ENCODE results near the gene ALG6.
"Not testable (repeated sequence)": the region's sequence is repeated elsewhere in the genome, so short reads cannot be mapped to it uniquely, and the experiment has no call there.

ALG6 gene

DNA sequence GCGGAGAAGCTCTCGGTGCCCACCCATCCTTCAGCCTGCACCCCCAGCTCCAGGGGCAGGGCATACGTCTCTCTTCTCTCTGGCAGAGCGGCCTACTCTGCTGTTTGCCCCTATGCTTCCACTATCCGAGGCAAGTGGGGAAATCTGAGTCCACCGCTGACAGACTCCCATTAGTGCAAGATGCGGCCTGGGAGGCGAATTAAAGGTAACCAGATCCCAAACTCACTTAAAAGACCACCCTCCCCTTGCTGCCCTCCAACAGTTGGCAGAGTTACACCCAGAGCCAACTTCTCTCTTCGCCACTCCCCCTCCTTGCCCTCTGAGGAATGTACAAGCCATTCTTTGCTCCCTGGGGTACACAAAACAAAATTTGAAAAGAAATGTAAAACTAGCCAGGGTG is 38.6 kb upstream of the ALG6 start:
- DNase-seq, result no peak

DNA sequence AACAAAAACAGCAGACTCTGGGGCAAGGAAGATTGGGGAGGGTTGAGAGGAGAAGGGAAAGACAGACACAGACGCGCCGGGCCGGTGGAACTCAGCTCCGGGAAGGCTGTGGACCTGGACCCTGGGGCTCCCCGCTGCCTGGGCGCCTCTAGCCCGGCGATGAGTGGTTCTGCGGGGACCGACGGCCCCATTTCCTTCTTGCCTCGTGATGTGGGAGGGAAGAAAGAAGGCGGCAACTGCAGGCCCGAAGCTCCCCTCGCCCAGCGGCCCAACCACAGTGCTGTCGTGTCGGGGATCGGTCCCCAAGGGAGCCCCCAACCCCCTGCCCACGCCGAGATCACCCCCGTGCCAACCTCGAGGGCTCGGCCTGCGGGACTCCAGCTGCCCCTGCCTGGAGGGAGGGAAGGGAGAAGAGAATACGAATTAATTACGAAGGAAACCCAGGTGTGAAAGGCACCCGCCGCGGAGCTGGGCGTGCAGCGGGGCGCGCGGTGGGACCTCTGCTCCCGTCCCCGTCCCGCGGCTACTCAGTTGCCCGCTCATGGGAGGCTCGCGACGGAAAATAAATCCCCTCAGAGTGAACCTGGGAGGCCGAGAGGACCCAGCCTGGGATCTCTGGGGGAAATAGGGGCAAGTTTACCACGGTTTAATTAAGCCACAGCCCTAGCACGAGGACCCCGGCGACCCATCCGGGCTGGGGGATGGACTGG is 37.7 kb upstream of the ALG6 start:
- no peak for DNase-seq

DNA sequence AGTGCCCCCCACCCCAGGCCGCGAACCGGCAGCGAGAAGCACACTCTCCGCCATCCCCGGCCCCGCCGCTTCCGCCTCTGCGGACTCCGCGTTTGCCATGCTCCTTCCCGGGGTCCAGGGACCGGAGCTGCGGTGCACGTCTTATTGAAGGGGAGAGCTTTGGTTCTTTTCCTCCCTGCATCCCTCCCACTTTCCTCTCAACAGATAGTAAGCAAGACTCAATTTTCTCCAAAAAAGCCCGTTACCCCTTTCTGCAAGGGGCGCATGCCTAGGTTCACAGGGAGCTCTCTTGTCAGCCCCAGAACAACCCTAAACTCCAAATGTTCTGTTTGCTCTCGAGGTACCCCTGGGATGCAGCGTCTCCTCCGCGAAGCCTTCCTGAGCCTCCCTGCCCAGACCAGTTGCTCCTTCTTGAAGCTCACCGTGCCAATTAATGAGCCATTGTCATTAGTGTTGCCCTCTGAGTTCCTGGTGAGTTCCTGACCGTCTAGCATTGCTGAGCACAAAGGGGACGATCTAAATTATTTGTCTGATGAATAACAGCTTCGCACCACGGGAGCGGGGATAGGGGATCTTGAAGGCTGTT is 37.0 kb upstream of the ALG6 start:
- DNase-seq, result peak; percentile 16

DNA sequence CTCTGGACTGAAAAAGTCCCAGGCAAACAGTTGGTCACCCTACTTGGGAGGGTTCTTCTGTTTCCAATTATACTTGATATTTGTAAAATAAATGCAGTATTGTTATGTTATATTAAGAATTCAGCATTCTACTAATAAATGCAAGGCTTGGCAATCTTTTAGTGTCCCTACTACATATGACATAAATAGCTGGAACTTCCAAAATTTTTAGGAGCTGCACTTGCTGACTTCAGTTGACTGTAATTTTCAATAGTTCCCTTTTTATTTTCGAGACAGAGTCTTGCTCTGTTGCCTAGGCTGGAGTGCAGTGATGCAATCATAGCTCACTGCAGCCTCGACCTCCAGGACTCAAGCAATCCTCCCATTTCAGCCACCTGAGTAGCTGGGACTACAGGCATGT is 25.0 kb upstream of the ALG6 start:
- no peak for DNase-seq

DNA sequence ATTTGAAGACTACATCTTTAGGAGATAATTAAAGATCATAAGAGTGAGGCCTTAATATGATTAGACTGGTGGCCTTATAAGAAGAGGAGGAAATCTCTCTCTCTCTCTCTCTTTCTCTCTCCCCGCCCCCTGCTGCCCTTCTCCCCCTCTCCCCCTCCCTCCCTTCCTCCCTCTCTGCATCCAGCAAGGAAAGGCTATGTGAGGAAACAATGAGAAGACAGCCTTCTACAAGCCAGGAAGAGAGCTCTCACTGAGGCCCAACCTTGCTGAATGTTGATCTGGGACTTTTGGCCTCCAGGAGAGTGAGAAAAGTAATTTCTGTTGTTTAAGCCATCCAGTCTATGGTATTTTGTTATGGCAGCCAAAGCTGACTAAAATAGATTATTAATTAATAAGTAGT is 23.5 kb upstream of the ALG6 start:
- peak; percentile 76 for DNase-seq

DNA sequence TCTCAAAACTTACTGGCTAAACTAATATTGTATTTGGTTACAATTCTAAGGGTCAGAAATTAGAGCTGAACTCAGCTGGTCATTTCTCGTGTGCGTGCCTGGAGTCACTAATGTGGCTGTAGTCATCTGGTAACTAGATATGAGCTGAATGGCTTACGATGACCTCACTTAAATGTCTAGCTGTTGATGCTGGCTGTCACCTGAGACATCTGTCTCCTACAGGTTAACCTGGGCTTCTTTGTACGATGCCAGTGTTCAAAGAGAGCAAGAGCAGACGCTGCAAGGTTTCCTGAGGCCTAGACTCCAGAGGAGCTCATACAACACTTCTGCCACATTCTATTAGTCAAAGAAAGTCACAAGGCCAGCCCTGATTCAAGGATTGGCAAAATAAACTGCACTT is 17.1 kb upstream of the ALG6 start:
- no peak for DNase-seq

DNA sequence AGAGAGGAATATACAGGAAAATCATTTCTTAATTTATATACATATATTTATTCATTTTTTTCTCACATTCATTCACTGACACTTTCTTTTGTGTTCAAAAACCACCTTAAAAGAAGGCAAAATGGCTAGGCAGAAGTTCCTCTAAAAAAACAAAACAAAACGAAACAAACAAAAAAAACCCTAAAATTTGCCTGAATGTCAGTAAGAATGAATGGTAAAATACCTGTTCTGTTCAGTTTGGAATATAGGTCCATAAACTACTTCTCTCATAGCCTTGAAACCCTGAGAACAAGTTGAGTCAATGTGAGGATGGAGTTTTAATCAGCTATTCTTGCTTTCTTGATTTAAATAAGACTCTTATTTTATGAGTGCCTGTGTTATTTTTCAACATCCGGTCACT is 14.7 kb upstream of the ALG6 start:
- no peak for DNase-seq

DNA sequence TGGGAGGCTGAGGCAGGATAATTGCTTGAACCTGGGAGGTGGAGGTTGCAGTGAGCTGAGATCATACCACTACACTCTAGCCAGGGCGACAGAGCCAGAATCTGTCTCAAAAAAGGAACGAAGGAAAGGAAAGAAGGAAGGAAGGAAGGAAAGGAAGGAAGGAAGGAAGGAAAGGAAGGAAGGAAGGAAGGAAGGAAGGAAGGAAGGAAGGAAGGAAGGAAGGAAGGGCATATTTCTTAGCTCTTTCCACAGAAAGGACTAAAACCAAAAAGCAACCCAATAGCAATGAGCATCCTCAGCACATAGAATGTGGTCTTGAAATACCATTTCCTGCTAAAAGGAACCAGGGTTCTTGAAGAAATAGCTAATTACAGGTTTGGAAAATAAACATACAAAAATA is 11.2 kb upstream of the ALG6 start:
- DNase-seq, result not testable (repeated sequence)

DNA sequence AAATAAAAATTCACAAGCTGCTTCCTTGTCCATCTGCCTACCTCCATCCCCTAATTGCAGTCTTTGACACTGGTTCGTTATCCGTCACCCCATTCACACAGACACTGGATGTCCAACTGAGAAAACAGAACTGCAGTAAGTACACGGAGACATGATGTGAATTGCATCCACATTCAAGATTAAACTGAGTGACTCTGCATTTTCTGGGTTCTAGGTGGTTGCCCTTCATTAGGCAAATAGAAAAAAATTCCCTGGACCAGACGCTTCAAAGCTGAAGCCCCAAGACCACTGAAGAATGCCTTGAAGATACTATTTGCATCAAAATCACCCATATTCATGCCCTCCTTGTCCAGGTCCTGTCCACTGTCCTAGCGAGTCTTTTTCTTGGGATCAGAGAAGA is 7.9 kb upstream of the ALG6 start:
- DNase-seq, result no peak

DNA sequence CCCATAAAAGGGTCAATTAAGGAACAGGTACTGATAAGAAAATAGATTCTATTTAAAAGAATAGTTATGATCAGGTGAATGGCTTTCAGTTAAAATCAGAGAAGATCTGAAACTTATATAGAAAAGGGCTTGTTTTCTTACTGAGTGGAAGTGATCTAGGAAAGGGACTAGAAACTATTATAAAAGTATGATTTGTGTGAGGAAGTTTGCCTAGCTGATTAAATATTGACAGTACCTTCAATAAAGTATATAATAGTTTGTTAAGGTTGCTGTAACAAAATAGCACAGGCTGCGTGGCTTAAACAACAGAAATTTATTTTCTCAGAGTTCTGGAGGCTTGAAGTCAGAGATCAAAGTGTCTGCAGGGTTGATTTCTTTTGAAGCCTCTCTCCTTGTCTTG is 5.4 kb upstream of the ALG6 start:
- DNase-seq, result no peak

- DNase-seq, result no peak
Measured at GRCh38 chr1:63362578-63362977, 4.8 kb upstream of the ALG6 start.

GRCh38 chr1:63363014-63363413 is 4.4 kb upstream of the ALG6 start:
- no peak for DNase-seq

- DNase-seq, result no peak
Measured at GRCh38 chr1:63366908-63367214, 566 bp upstream of the ALG6 start.

DNA sequence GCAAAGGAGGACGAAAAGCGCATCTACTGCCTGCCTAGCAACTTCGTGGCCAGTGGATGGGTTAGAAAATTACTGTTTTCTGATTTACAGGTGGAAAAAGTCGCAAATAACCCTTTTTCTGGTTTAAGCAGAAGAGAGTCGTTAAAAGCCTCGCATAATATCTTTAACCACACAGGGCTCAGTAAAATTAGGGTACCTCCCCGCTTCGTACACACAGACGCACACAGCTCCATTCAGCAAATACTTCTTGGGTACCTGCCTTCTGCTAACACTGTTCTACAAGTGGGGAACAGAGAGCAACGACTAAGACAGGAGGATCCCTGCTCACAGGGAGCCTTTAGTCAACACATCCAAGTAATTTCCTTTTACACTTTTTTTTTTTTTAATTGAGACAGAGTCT is 704 bp downstream of the ALG6 start:
- peak; percentile 41 for DNase-seq

DNA sequence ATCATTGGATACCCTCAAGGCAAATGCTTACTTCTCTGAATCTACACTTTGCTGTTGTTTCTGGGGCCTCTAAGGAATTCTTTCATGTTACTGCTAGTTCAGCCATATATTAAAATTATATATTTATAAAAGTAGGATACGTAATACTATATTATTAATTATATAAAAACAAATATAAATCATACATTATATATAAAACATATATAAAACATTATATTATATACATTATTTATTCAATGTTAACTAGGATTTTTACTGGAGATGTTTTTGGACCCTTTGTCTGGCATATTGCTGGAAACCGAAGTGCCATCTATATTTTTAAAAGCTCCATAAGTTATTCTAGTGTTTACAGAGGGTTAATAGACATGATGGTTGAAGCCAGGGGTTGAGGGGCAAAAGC is 12.2 kb downstream of the ALG6 start:
- no peak for DNase-seq

DNA sequence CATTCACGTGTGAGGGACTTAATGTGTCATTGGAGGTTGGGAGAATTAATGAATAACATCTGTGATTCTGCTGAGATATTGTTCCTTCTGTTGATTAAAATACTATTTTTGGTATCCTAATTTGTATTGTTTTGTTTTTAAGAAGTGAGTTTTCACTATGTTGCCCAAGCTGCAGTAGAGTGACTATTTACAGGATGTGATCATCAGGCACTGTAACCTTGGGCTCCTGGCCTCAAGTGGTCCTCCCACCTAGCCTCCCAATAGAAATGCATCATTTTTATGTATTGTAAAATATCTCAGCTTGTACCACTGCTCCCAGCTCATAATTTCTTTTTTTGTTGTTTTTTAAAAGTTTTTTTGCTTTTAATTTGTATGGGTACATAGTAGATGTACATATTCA is 14.3 kb downstream of the ALG6 start:
- no peak for DNase-seq

DNA sequence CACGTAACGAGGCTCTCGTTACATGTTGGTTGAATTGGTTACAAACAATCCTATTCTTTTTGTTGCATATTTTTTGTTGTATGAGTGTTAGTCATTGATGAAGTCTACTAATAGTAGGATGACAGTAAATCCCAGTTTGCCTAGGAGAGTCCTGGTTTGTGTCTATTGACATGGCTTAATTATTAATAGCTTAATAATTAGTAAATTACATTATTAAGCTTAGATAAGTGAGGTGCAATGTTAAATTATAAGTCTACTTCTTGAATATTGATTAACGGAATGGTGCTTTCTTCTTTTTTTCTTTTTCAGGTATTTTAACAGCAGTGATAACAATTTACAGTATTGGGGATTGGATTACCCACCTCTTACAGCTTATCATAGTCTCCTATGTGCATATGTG is 34.5 kb downstream of the ALG6 start:
- DNase-seq, result no peak

DNA sequence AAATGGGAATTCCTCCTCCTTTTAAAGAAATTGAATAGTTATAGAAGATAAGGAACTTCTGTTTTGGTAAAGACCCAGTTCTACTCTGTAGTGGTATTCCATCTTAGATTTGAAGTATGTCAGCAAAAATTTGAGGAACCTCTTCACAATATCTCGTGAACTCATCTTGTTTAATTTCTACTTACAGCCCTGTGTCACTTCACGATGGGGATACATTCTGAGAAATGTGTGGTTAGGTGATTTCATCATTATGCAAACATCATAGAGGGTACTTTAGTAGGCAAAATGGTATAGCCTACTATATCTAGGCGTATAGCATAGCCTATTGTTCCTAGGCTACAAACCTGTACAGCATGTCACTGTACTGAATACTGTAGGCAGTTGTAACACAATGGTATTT is 36.0 kb downstream of the ALG6 start:
- DNase-seq, result no peak

DNA sequence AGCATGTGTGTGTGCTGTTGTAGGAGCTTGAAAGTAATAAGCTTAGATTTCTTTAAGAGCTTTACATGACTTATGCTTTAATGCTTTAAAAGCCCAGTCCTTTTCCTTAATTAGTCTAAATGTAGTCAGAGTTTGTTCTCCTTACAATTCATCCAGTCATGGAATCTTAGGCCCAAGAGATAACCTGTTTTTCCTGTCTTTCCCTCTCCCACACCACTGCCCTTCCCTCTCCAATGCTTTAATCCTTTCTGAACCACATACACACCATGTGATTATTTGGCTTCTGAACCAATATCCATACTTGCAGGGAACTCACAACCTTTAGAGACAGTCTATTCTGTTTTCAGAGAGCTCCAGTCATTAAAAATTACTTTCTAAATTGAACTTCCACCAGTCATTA is 37.6 kb downstream of the ALG6 start:
- peak; percentile 85 for DNase-seq

DNA sequence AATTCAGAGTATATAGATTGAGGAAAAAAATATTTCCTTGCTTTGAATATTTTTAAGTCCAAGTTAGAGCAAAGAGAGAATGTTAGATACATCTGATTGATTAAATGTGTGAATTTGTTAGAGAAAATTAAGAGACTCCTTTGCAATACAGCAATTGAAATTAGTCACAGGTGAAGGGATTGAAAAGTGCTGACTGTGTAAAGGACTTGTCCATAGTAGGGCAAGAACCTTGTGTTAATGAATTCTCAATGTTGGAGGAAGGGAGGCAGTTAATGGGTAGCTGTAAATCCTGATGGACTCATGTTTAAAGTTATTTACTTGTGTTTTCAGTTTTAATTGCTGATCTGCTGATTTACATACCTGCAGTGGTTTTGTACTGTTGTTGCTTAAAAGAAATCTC is 38.6 kb downstream of the ALG6 start:
- no peak for DNase-seq

GRCh38 chr1:63407002-63407401 is 39.6 kb downstream of the ALG6 start:
- DNase-seq, result no peak

DNA sequence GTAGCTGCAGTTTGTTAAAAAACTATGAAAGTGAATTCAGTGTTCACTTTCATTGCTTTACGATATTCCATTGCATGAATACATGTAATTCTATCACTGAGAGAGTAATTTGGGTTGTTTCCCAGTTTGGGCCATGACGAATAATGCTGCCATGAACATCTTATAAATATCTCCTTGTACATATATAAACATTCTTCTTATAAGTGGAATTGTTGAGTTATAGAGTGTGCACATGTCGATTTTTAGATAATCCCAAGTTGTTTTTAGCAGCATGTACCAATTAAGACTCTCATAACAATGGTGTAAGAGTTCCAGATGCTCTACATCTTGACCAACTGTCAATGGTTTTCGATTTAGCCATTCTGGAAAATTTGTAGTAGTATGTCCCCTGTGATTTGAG is 40.9 kb downstream of the ALG6 start:
- DNase-seq, result no peak

- DNase-seq, result no peak
Measured at GRCh38 chr1:63411066-63411465, 43.6 kb downstream of the ALG6 start.

- DNase-seq, result peak; percentile 68
Measured at GRCh38 chr1:63413394-63413793, 46.0 kb downstream of the ALG6 start.

- DNase-seq, result peak; percentile 88
Measured at GRCh38 chr1:63414691-63415365, 47.4 kb downstream of the ALG6 start.

Data from NCI-H82 (cell line).